ENCODE data around the gene SRGAP3.

The SRGAP3 gene

GRCh38 chr3:9279966-9280365 lies 30.5 kb upstream of the SRGAP3 start:
- Histone ChIP-seq H3K27me3 (ENCODE audit: low read depth, low read length) (no peaks in the 10 kb centered on the region), H3K9me3 (ENCODE audit: control insufficient read depth in 1 of 2, low read length in 2 of 2) (no peaks in the 10 kb centered on the region), H3K27ac (ENCODE audit: low read length) (no peak overlapping the region), H3K36me3 (ENCODE audit: control insufficient read depth in 1 of 2, insufficient read depth in 2 of 2, low read length in 2 of 2) (no peaks in the 10 kb centered on the region), H3K4me3 (ENCODE audit: low read depth in 1 of 2, low read length in 2 of 2) (no peak overlapping the region), H3K4me1 (ENCODE audit: control insufficient read depth in 1 of 2, insufficient read depth in 2 of 2, low read length in 2 of 2) (peaks cover 0 to 10% of the 10 kb centered on the region in 2 donors)

- H3K4me1 ChIP-seq (ENCODE audit: control insufficient read depth in 1 of 2, insufficient read depth in 2 of 2, low read length in 2 of 2), result peaks cover 0 to 10% of the 10 kb centered on the region in 2 donors
- H3K27me3 ChIP-seq (ENCODE audit: low read depth, low read length), result no peaks in the 10 kb centered on the region
- H3K27ac ChIP-seq (ENCODE audit: low read length), result no peak overlapping the region
- H3K4me3 ChIP-seq (ENCODE audit: low read depth in 1 of 2, low read length in 2 of 2), result no peak overlapping the region
- no peaks in the 10 kb centered on the region for H3K36me3 ChIP-seq (ENCODE audit: control insufficient read depth in 1 of 2, insufficient read depth in 2 of 2, low read length in 2 of 2)
- no peaks in the 10 kb centered on the region for H3K9me3 ChIP-seq (ENCODE audit: control insufficient read depth in 1 of 2, low read length in 2 of 2)
Observed at GRCh38 chr3:9278498-9278897, 29.1 kb upstream of the SRGAP3 start.

GRCh38 chr3:9278085-9278484 lies 28.6 kb upstream of the SRGAP3 start:
- peaks cover 0 to 10% of the 10 kb centered on the region in 2 donors for H3K4me1 ChIP-seq (ENCODE audit: control insufficient read depth in 1 of 2, insufficient read depth in 2 of 2, low read length in 2 of 2)
- no peaks in the 10 kb centered on the region for H3K27me3 ChIP-seq (ENCODE audit: low read depth, low read length)
- no peak overlapping the region for H3K4me3 ChIP-seq (ENCODE audit: low read depth in 1 of 2, low read length in 2 of 2)
- H3K27ac ChIP-seq (ENCODE audit: low read length), result no peak overlapping the region
- no peaks in the 10 kb centered on the region for H3K36me3 ChIP-seq (ENCODE audit: control insufficient read depth in 1 of 2, insufficient read depth in 2 of 2, low read length in 2 of 2)
- H3K9me3 ChIP-seq (ENCODE audit: control insufficient read depth in 1 of 2, low read length in 2 of 2), result no peaks in the 10 kb centered on the region

GRCh38 chr3:9276761-9277370 lies 27.4 kb upstream of the SRGAP3 start:
- H3K4me3 ChIP-seq (ENCODE audit: low read depth in 1 of 2, low read length in 2 of 2), result no peak overlapping the region
- H3K4me1 ChIP-seq (ENCODE audit: control insufficient read depth in 1 of 2, insufficient read depth in 2 of 2, low read length in 2 of 2), result peaks cover 0 to 10% of the 10 kb centered on the region in 2 donors
- H3K27ac ChIP-seq (ENCODE audit: low read length), result no peak overlapping the region
- no peaks in the 10 kb centered on the region for H3K9me3 ChIP-seq (ENCODE audit: control insufficient read depth in 1 of 2, low read length in 2 of 2)
- H3K27me3 ChIP-seq (ENCODE audit: low read depth, low read length), result no peaks in the 10 kb centered on the region
- no peaks in the 10 kb centered on the region for H3K36me3 ChIP-seq (ENCODE audit: control insufficient read depth in 1 of 2, insufficient read depth in 2 of 2, low read length in 2 of 2)

GRCh38 chr3:9271903-9272302 lies 22.5 kb upstream of the SRGAP3 start:
- Histone ChIP-seq H3K9me3 (ENCODE audit: control insufficient read depth in 1 of 2, low read length in 2 of 2) (no peaks in the 10 kb centered on the region), H3K4me3 (ENCODE audit: low read depth in 1 of 2, low read length in 2 of 2) (no peak overlapping the region), H3K27ac (ENCODE audit: low read length) (no peak overlapping the region), H3K27me3 (ENCODE audit: low read depth, low read length) (no peaks in the 10 kb centered on the region), H3K4me1 (ENCODE audit: control insufficient read depth in 1 of 2, insufficient read depth in 2 of 2, low read length in 2 of 2) (no peaks in the 10 kb centered on the region), H3K36me3 (ENCODE audit: control insufficient read depth in 1 of 2, insufficient read depth in 2 of 2, low read length in 2 of 2) (no peaks in the 10 kb centered on the region)

- Histone ChIP-seq H3K4me3 (ENCODE audit: low read depth in 1 of 2, low read length in 2 of 2) (no peak overlapping the region), H3K27ac (ENCODE audit: low read length) (no peak overlapping the region), H3K9me3 (ENCODE audit: control insufficient read depth in 1 of 2, low read length in 2 of 2) (no peaks in the 10 kb centered on the region), H3K36me3 (ENCODE audit: control insufficient read depth in 1 of 2, insufficient read depth in 2 of 2, low read length in 2 of 2) (no peaks in the 10 kb centered on the region), H3K4me1 (ENCODE audit: control insufficient read depth in 1 of 2, insufficient read depth in 2 of 2, low read length in 2 of 2) (no peaks in the 10 kb centered on the region), H3K27me3 (ENCODE audit: low read depth, low read length) (no peaks in the 10 kb centered on the region)
Observed at GRCh38 chr3:9270704-9271103, 21.3 kb upstream of the SRGAP3 start.

- H3K27ac ChIP-seq (ENCODE audit: low read length), result no peak overlapping the region
- H3K27me3 ChIP-seq (ENCODE audit: low read depth, low read length), result no peaks in the 10 kb centered on the region
- H3K9me3 ChIP-seq (ENCODE audit: control insufficient read depth in 1 of 2, low read length in 2 of 2), result no peaks in the 10 kb centered on the region
- no peak overlapping the region for H3K4me3 ChIP-seq (ENCODE audit: low read depth in 1 of 2, low read length in 2 of 2)
- no peaks in the 10 kb centered on the region for H3K36me3 ChIP-seq (ENCODE audit: control insufficient read depth in 1 of 2, insufficient read depth in 2 of 2, low read length in 2 of 2)
- no peaks in the 10 kb centered on the region for H3K4me1 ChIP-seq (ENCODE audit: control insufficient read depth in 1 of 2, insufficient read depth in 2 of 2, low read length in 2 of 2)
Observed at GRCh38 chr3:9266716-9267115, 17.3 kb upstream of the SRGAP3 start.

GRCh38 chr3:9260305-9260704 lies 10.9 kb upstream of the SRGAP3 start:
- H3K27ac ChIP-seq (ENCODE audit: low read length), result no peak overlapping the region
- no peaks in the 10 kb centered on the region for H3K36me3 ChIP-seq (ENCODE audit: control insufficient read depth in 1 of 2, insufficient read depth in 2 of 2, low read length in 2 of 2)
- H3K4me3 ChIP-seq (ENCODE audit: low read depth in 1 of 2, low read length in 2 of 2), result no peak overlapping the region
- H3K27me3 ChIP-seq (ENCODE audit: low read depth, low read length), result no peaks in the 10 kb centered on the region
- peaks cover 5 to 6% of the 10 kb centered on the region in 2 donors for H3K9me3 ChIP-seq (ENCODE audit: control insufficient read depth in 1 of 2, low read length in 2 of 2)
- H3K4me1 ChIP-seq (ENCODE audit: control insufficient read depth in 1 of 2, insufficient read depth in 2 of 2, low read length in 2 of 2), result no peaks in the 10 kb centered on the region

- H3K27me3 ChIP-seq (ENCODE audit: low read depth, low read length), result no peaks in the 10 kb centered on the region
- no peak overlapping the region for H3K27ac ChIP-seq (ENCODE audit: low read length)
- H3K4me3 ChIP-seq (ENCODE audit: low read depth in 1 of 2, low read length in 2 of 2), result no peak overlapping the region
- peaks cover 5 to 6% of the 10 kb centered on the region in 2 donors for H3K9me3 ChIP-seq (ENCODE audit: control insufficient read depth in 1 of 2, low read length in 2 of 2)
- no peaks in the 10 kb centered on the region for H3K4me1 ChIP-seq (ENCODE audit: control insufficient read depth in 1 of 2, insufficient read depth in 2 of 2, low read length in 2 of 2)
- no peaks in the 10 kb centered on the region for H3K36me3 ChIP-seq (ENCODE audit: control insufficient read depth in 1 of 2, insufficient read depth in 2 of 2, low read length in 2 of 2)
Observed at GRCh38 chr3:9257092-9257491, 7.6 kb upstream of the SRGAP3 start.

- Histone ChIP-seq H3K9me3 (ENCODE audit: control insufficient read depth in 1 of 2, low read length in 2 of 2) (peaks cover 5 to 6% of the 10 kb centered on the region in 2 donors), H3K36me3 (ENCODE audit: control insufficient read depth in 1 of 2, insufficient read depth in 2 of 2, low read length in 2 of 2) (no peaks in the 10 kb centered on the region), H3K27ac (ENCODE audit: low read length) (no peak overlapping the region), H3K27me3 (ENCODE audit: low read depth, low read length) (no peaks in the 10 kb centered on the region), H3K4me1 (ENCODE audit: control insufficient read depth in 1 of 2, insufficient read depth in 2 of 2, low read length in 2 of 2) (no peaks in the 10 kb centered on the region), H3K4me3 (ENCODE audit: low read depth in 1 of 2, low read length in 2 of 2) (no peak overlapping the region)
Observed at GRCh38 chr3:9255976-9256375, 6.5 kb upstream of the SRGAP3 start.

- Histone ChIP-seq H3K4me1 (ENCODE audit: control insufficient read depth in 1 of 2, insufficient read depth in 2 of 2, low read length in 2 of 2) (peaks cover 2 to 7% of the 10 kb centered on the region in 2 donors), H3K4me3 (ENCODE audit: low read depth in 1 of 2, low read length in 2 of 2) (no peak overlapping the region), H3K27ac (ENCODE audit: low read length) (no peak overlapping the region), H3K9me3 (ENCODE audit: control insufficient read depth in 1 of 2, low read length in 2 of 2) (peaks cover 5 to 6% of the 10 kb centered on the region in 2 donors), H3K27me3 (ENCODE audit: low read depth, low read length) (no peaks in the 10 kb centered on the region), H3K36me3 (ENCODE audit: control insufficient read depth in 1 of 2, insufficient read depth in 2 of 2, low read length in 2 of 2) (no peaks in the 10 kb centered on the region)
Observed at GRCh38 chr3:9254764-9255163, 5.3 kb upstream of the SRGAP3 start.

GRCh38 chr3:9253327-9253726 lies 3.9 kb upstream of the SRGAP3 start:
- Histone ChIP-seq H3K36me3 (ENCODE audit: control insufficient read depth in 1 of 2, insufficient read depth in 2 of 2, low read length in 2 of 2) (no peaks in the 10 kb centered on the region), H3K4me3 (ENCODE audit: low read depth in 1 of 2, low read length in 2 of 2) (no peak overlapping the region), H3K27me3 (ENCODE audit: low read depth, low read length) (no peaks in the 10 kb centered on the region), H3K4me1 (ENCODE audit: control insufficient read depth in 1 of 2, insufficient read depth in 2 of 2, low read length in 2 of 2) (peaks cover 4 to 15% of the 10 kb centered on the region in 2 donors), H3K27ac (ENCODE audit: low read length) (no peak overlapping the region), H3K9me3 (ENCODE audit: control insufficient read depth in 1 of 2, low read length in 2 of 2) (peaks cover 5 to 6% of the 10 kb centered on the region in 2 donors)

All from muscle layer of duodenum (tissue), 2 donors.